WTC11 (cell line): ENCODE results near the gene ABCG8. TPM values are rescaled to one million over a fixed set of nuclear protein-coding genes. Genes with fewer than 3 reads are reported as not detected.
A peak's percentile ranks its signal among the peaks of the same experiment; 100 is the strongest.

ENCODE experiments used
- ATAC-seq: fragments of 200-7000 bp; cut with Tn5 transposase; 2 replicates; pipeline ENCODE4 v1.10.0; 2021; ENCODE audit warnings: mild to moderate bottlenecking, moderate library complexity
- CTCF ChIA-PET: fragments of 300-600 bp; sonication (Branson Sonifier 250); formaldehyde crosslinking; loops from one replicate; lab custom pipeline; 2021; ENCODE audit warnings: antibody characterized with exemption; lab: Charles Lee
- POLR2A ChIA-PET: fragments of 350-600 bp; sonication (Branson Sonifier 250); formaldehyde crosslinking; loops from one replicate; lab custom pipeline; 2021; ENCODE audit warnings: antibody characterized with exemption; lab: Charles Lee
- DNase-seq: peaks from one replicate; pipeline ENCODE4 v3.0.0; 2021; ENCODE audit warnings: low spot score
- H3K27ac Mint-ChIP-seq: 2 replicates; pipeline ENCODE4 v1.8.0; 2021; ENCODE audit warnings: mixed read lengths
- H3K27me3 Mint-ChIP-seq: 2 replicates; pipeline ENCODE4 v1.8.0; 2021; ENCODE audit warnings: low read depth, mild to moderate bottlenecking, moderate library complexity, mixed read lengths
- H3K36me3 Mint-ChIP-seq: 2 replicates; pipeline ENCODE4 v1.8.0; 2021; ENCODE audit warnings: mixed read lengths
- H3K4me1 Mint-ChIP-seq: 2 replicates; pipeline ENCODE4 v1.8.0; 2022; ENCODE audit warnings: mixed read lengths
- H3K4me3 Mint-ChIP-seq: 2 replicates; pipeline ENCODE4 v1.8.0; 2021; ENCODE audit warnings: mild to moderate bottlenecking, moderate library complexity, mixed read lengths
- H3K9me3 Mint-ChIP-seq: 2 replicates; pipeline ENCODE4 v1.8.0; 2021; ENCODE audit warnings: mixed read lengths
- AFF4 ChIP-seq: sonication (generic); formaldehyde crosslinking; IDR thresholded peaks from 2 replicates; pipeline ENCODE4 v1.8.1; 2023; ENCODE audit warnings: mild to moderate bottlenecking, missing genetic modification reagents, borderline replicate concordance
- ATF1 ChIP-seq: sonication (generic); formaldehyde crosslinking; IDR thresholded peaks from 2 replicates; pipeline ENCODE4 v1.8.1; 2023; ENCODE audit warnings: mild to moderate bottlenecking, moderate library complexity, missing genetic modification reagents
- ATF2 ChIP-seq: sonication (generic); formaldehyde crosslinking; IDR thresholded peaks from 2 replicates; pipeline ENCODE4 v1.8.1; 2022; ENCODE audit warnings: low read depth, missing genetic modification reagents, borderline replicate concordance
- ATF3 ChIP-seq: sonication (generic); formaldehyde crosslinking; conservative IDR thresholded peaks from 2 replicates; pipeline ENCODE4 v1.8.1; 2022; ENCODE audit warnings: mild to moderate bottlenecking, missing genetic modification reagents
- CBFB ChIP-seq: sonication (generic); formaldehyde crosslinking; IDR thresholded peaks from 2 replicates; pipeline ENCODE4 v1.8.1; 2022; ENCODE audit warnings: mild to moderate bottlenecking, low read depth, missing genetic modification reagents
- E2F4 ChIP-seq: sonication (generic); formaldehyde crosslinking; IDR thresholded peaks from 2 replicates; pipeline ENCODE4 v1.8.1; 2022; ENCODE audit warnings: low read depth, mild to moderate bottlenecking, moderate library complexity, missing genetic modification reagents, borderline replicate concordance
- ELF4 ChIP-seq: sonication (generic); formaldehyde crosslinking; IDR thresholded peaks from 2 replicates; pipeline ENCODE4 v1.8.1; 2022; ENCODE audit warnings: low read depth, mild to moderate bottlenecking, moderate library complexity, missing genetic modification reagents
- ERG ChIP-seq: fragments of 250-450 bp; sonication (Bioruptor Pico); IDR thresholded peaks from 2 replicates; pipeline ENCODE4 v1.8.0; 2021; ENCODE audit warnings: mild to moderate bottlenecking
- FOXP4 ChIP-seq: sonication (generic); formaldehyde crosslinking; IDR thresholded peaks from 2 replicates; pipeline ENCODE4 v1.8.0; 2022; ENCODE audit warnings: mild to moderate bottlenecking, missing genetic modification reagents
- KAT7 ChIP-seq: sonication (generic); formaldehyde crosslinking; IDR thresholded peaks from 2 replicates; pipeline ENCODE4 v1.8.1; 2023; ENCODE audit warnings: missing genetic modification reagents, mild to moderate bottlenecking, borderline replicate concordance
- SOX15 ChIP-seq: fragments of 250-450 bp; sonication (Bioruptor Pico); IDR thresholded peaks from 2 replicates; pipeline ENCODE4 v1.9.0; 2021; ENCODE audit warnings: mild to moderate bottlenecking
- SP1 ChIP-seq: sonication (generic); formaldehyde crosslinking; conservative IDR thresholded peaks from 2 replicates; pipeline ENCODE4 v1.8.1; 2022; ENCODE audit warnings: missing genetic modification reagents
- ZNF138 ChIP-seq: sonication (generic); formaldehyde crosslinking; conservative IDR thresholded peaks from 2 replicates; pipeline ENCODE4 v1.8.1; 2022; ENCODE audit warnings: mild to moderate bottlenecking, moderate library complexity, missing genetic modification reagents
- ZNF232 ChIP-seq: sonication (generic); formaldehyde crosslinking; IDR thresholded peaks from 2 replicates; pipeline ENCODE4 v1.8.0; 2022; ENCODE audit warnings: mild to moderate bottlenecking, missing genetic modification reagents
- ZNF263 ChIP-seq: sonication (generic); formaldehyde crosslinking; IDR thresholded peaks from 2 replicates; pipeline ENCODE4 v1.8.1; 2022; ENCODE audit warnings: low read depth, mild to moderate bottlenecking, moderate library complexity, missing genetic modification reagents
- ZNF396 ChIP-seq: fragments of 250-450 bp; sonication (Bioruptor Pico); IDR thresholded peaks from 2 replicates; pipeline ENCODE4 v1.8.0; 2021; ENCODE audit warnings: mild to moderate bottlenecking, moderate library complexity, borderline replicate concordance
- ZNF532 ChIP-seq: fragments of 250-450 bp; sonication (Bioruptor Pico); IDR thresholded peaks from 2 replicates; pipeline ENCODE4 v1.9.0; 2021; ENCODE audit warnings: mild to moderate bottlenecking, borderline replicate concordance
- total RNA-seq: library from RNA; stranded (reverse); gene quantifications from 3 replicates; pipeline ENCODE4 v1.2.3, GENCODE V29; 2021

ABCG8 gene
- total RNA-seq, 1 experiment from 2014 or later = not detected

- Mint-ChIP-seq H3K27ac (no peak overlapping the region; the same call in 1 of the 2 replicates), H3K27me3 (no peaks in the 10 kb centered on the region), H3K4me1 (no peaks in the 10 kb centered on the region), H3K9me3 (no peaks in the 10 kb centered on the region), H3K4me3 (no peak overlapping the region)
- POLR2A ChIA-PET = no interaction called here
- DNase-seq (no peak), ATAC-seq (no peak)
- CTCF ChIA-PET = no interaction called here
- no peak for TF ChIP-seq FOXP4
- no peak for TF ChIP-seq E2F4 (CRISPR knock-in tag)
- no peak for TF ChIP-seq ELF4 (CRISPR knock-in tag)
- TF ChIP-seq KAT7 (CRISPR knock-in tag) = no peak
- no peak for TF ChIP-seq ZNF263 (CRISPR knock-in tag)
- no peak for TF ChIP-seq CBFB
- TF ChIP-seq SOX15 (CRISPR knock-in tag) = no peak
- TF ChIP-seq ATF1 (CRISPR knock-in tag) = no peak
- TF ChIP-seq, all 79 proteins: peak for 0
- H3K36me3 Mint-ChIP-seq = peaks cover 58% of the 10 kb centered on the region
Measured at GRCh38 chr2:43905871-43906270, 67.1 kb downstream of the ABCG8 start.

- ChIA-PET POLR2A (no interaction called here), CTCF (no interaction called here)
- Mint-ChIP-seq H3K36me3 (peaks cover 56% of the 10 kb centered on the region), H3K4me1 (no peaks in the 10 kb centered on the region), H3K27me3 (no peaks in the 10 kb centered on the region), H3K27ac (peak overlapping the region; percentile 33; the same call in 1 of the 2 replicates), H3K4me3 (no peak overlapping the region), H3K9me3 (no peaks in the 10 kb centered on the region)
- ATAC-seq = no peak
- no peak for DNase-seq
- TF ChIP-seq ATF2 (no peak), ZNF232 (CRISPR knock-in tag) (no peak), KAT7 (CRISPR knock-in tag) (no peak), ZNF396 (CRISPR knock-in tag) (no peak), ZNF532 (CRISPR knock-in tag) (no peak), ATF3 (no peak), ERG (CRISPR knock-in tag) (no peak), SP1 (no peak), ATF1 (CRISPR knock-in tag) (no peak), ZNF138 (CRISPR knock-in tag) (no peak), AFF4 (CRISPR knock-in tag) (no peak)
Measured at GRCh38 chr2:43906448-43907109, 67.8 kb downstream of the ABCG8 start.
